LoVo (cell line): ENCODE measurements around the gene LRRTM3.

ENCODE experiments used
- DNase-seq: peaks from one replicate; pipeline ENCODE4 v3.0.0-alpha.2; 2016; ENCODE audit warnings: low spot score

The LRRTM3 gene

DNA sequence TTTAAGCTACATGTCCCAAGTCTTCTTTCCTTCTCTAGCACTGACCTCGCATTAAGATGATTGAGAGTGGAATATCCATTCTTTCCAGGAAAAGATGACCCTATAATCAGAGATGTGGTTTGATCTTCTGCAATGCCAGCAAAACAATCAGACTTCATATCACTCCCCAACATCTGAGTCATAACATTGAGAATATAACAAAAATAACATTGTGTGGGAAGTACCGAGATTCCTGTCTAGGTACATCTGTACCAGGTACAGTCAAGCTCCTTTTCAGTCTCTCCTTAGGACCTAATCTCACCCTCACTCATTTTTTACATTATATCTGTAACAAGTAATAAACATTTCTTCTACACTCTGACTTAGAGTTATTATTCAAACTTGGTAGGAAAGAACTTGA lies 201.6 kb downstream of the LRRTM3 start:
- DNase-seq: no peak

DNA sequence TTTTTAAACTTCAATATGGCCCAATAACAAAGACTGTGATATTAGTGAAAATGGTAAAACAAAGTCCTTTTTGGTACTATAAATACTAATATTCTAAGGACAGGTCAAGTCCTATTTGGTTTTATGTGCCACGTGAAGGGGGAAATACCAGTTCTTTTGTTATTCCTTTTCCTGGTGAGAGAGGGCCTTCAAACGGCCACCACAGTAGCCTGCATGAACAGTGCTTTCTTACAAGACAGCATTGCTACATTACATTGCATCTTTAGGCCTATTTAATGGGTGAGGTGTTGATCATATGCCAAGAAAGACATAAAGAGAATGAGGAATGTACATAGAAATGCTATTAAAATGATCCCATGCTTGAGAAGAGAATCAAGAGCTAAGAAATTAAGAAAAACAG lies 214.8 kb downstream of the LRRTM3 start:
- DNase-seq: no peak

DNA sequence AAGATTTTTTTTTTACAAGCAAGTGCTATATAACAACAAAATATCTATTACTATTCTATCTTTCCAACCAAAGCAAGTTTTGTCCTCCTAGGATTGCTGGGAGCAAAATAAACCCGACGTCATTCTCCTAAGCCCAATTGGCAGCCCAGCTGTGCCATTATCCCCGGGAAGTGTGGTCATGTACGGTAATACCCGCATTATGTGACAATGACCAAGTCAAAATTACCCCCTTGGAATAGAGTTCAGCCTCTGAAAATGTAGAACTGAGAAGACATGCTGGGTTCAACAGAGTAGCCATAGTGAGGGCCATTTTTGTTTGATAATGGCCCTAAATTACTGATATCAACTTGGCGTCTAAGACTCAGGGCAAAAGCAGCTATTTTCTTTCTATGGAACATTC lies 215.5 kb downstream of the LRRTM3 start:
- no peak for DNase-seq

DNA sequence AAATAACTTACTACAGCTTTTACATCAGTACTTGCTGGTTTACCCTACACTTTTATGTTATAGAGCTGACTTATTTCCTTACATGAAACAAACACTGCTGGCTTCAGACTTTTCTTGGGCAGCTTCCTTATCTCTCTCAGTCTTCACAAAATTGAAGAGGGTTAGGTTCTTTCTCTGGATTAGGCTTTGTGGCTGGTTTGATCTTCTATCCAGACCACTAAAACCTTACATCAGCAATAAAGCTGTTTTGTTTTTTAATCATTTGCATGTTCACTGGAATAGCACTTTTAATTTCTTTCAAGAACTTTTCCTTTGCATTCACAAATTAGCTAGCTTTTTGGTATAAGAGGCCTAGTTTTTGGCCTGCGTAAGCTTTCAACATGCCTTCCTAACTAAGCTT lies 218.7 kb downstream of the LRRTM3 start:
- no peak for DNase-seq
